NT2/D1 (cell line): ENCODE measurements around the gene FKBP15.

Experiments
- DNase-seq: peaks from one replicate; pipeline ENCODE4 v3.0.0-alpha.2; 2011; ENCODE audit warnings: low read depth, low spot score
- H3K27me3 ChIP-seq: 2 replicates; pipeline ENCODE4 v1.6.0; 2011; ENCODE audit warnings: mild to moderate bottlenecking; ENCODE audit not compliant: insufficient read length, insufficient read depth
- H3K36me3 ChIP-seq: 2 replicates; pipeline ENCODE4 v1.6.1; 2011; ENCODE audit warnings: mild to moderate bottlenecking, low read length, mixed read lengths; ENCODE audit not compliant: insufficient read depth, insufficient read length
- H3K4me1 ChIP-seq: 2 replicates; pipeline ENCODE4 v1.5.1; 2011; ENCODE audit not compliant: insufficient read depth, insufficient read length
- H3K4me3 ChIP-seq: 2 replicates; pipeline ENCODE4 v1.5.1; 2011; ENCODE audit warnings: low read depth; ENCODE audit not compliant: insufficient read length
- H3K9ac ChIP-seq: 2 replicates; pipeline ENCODE4 v1.6.0; 2011; ENCODE audit warnings: low read depth; ENCODE audit not compliant: insufficient read length
- H3K9me3 ChIP-seq: 2 replicates; pipeline ENCODE4 v1.5.1; 2011; ENCODE audit warnings: mild to moderate bottlenecking, low read length; ENCODE audit not compliant: insufficient read depth
- SUZ12 ChIP-seq: IDR thresholded peaks from 2 replicates; pipeline ENCODE4 v1.6.1; 2011; ENCODE audit not compliant: insufficient read length, insufficient read depth; ENCODE audit errors: extremely low read depth
- YY1 ChIP-seq: IDR thresholded peaks from 2 replicates; pipeline ENCODE4 v1.6.1; 2011; ENCODE audit not compliant: insufficient read length, insufficient read depth
- ZNF274 ChIP-seq: IDR thresholded peaks from 2 replicates; pipeline ENCODE4 v1.6.1; 2011; ENCODE audit warnings: mild to moderate bottlenecking, low read depth, low read length

FKBP15 gene

DNA sequence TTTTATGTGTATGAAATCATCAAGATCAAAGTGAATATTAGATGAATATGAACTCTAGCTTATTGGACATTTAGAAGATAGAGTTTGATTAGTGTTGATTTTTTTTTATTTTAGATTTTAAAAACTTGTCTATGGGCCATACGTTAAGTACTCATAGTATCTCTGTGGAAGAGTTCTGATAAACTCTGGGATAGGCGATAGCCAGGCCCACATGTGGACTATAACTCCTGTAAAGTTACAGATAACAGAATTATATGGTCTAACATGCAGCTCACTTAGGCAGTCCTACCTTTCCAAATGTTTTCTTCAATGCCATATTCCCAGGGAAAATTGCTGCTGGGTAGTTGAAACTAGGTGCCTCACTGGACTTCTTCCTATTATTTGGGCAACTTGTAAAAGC, 10.6 kb upstream of the FKBP15 start:
- Histone ChIP-seq H3K4me3 (no peak overlapping the region), H3K9ac (no peak overlapping the region), H3K9me3 (no peaks in the 10 kb centered on the region), H3K36me3 (peaks cover 3% of the 10 kb centered on the region), H3K27me3 (no peaks in the 10 kb centered on the region), H3K4me1 (no peaks in the 10 kb centered on the region)
- DNase-seq: no peak
- no peak for TF ChIP-seq ZNF274
- TF ChIP-seq YY1: no peak
- no peak for TF ChIP-seq SUZ12

GRCh38 chr9:113228130-113228665, 7.1 kb upstream of the FKBP15 start:
- no peaks in the 10 kb centered on the region for H3K9me3 ChIP-seq
- no peak for DNase-seq
- peaks cover 14% of the 10 kb centered on the region for H3K36me3 ChIP-seq
- no peak for TF ChIP-seq ZNF274
- no peak for TF ChIP-seq SUZ12
- TF ChIP-seq YY1: no peak
- no peak overlapping the region for H3K9ac ChIP-seq
- no peak overlapping the region for H3K4me3 ChIP-seq
- H3K4me1 ChIP-seq: no peaks in the 10 kb centered on the region
- H3K27me3 ChIP-seq: no peaks in the 10 kb centered on the region

DNA sequence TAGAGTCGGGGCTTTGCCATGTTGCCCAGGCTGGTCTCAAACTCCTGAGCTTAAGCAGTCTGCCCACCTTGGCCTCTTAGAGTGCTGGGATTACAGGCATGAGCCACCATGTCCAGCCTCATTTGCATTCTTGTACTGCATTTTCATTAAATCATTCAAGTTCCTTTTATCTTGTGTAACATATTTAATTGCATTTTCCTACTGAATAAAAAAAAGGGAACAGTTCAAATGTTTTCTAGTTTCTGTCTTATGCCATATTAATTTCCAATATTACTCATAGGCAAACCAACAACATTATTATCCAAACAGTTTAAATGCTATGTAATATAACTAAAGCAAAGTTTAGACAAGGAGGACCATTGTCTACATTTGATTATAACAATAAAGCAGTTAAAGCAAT, 6.4 kb upstream of the FKBP15 start:
- Histone ChIP-seq H3K36me3 (peaks cover 14% of the 10 kb centered on the region), H3K4me1 (no peaks in the 10 kb centered on the region), H3K4me3 (no peak overlapping the region), H3K9me3 (no peaks in the 10 kb centered on the region), H3K9ac (no peak overlapping the region), H3K27me3 (no peaks in the 10 kb centered on the region)
- DNase-seq: no peak
- TF ChIP-seq ZNF274: no peak
- TF ChIP-seq YY1: no peak
- no peak for TF ChIP-seq SUZ12

GRCh38 chr9:113223963-113224362, 2.9 kb upstream of the FKBP15 start:
- no peaks in the 10 kb centered on the region for H3K27me3 ChIP-seq
- DNase-seq: no peak
- H3K4me1 ChIP-seq: no peaks in the 10 kb centered on the region
- no peak overlapping the region for H3K4me3 ChIP-seq
- H3K9me3 ChIP-seq: no peaks in the 10 kb centered on the region
- H3K36me3 ChIP-seq: peaks cover 19% of the 10 kb centered on the region
- no peak overlapping the region for H3K9ac ChIP-seq
- TF ChIP-seq ZNF274 (no peak), YY1 (no peak), SUZ12 (no peak)

GRCh38 chr9:113222482-113222841, 1.4 kb upstream of the FKBP15 start:
- H3K36me3 ChIP-seq: peaks cover 22% of the 10 kb centered on the region
- no peaks in the 10 kb centered on the region for H3K27me3 ChIP-seq
- no peak for DNase-seq
- TF ChIP-seq YY1 (no peak), ZNF274 (no peak), SUZ12 (no peak)
- peak overlapping the region; percentile 85 for H3K4me3 ChIP-seq
- no peaks in the 10 kb centered on the region for H3K4me1 ChIP-seq
- peak overlapping the region; percentile 90 for H3K9ac ChIP-seq
- H3K9me3 ChIP-seq: no peaks in the 10 kb centered on the region

DNA sequence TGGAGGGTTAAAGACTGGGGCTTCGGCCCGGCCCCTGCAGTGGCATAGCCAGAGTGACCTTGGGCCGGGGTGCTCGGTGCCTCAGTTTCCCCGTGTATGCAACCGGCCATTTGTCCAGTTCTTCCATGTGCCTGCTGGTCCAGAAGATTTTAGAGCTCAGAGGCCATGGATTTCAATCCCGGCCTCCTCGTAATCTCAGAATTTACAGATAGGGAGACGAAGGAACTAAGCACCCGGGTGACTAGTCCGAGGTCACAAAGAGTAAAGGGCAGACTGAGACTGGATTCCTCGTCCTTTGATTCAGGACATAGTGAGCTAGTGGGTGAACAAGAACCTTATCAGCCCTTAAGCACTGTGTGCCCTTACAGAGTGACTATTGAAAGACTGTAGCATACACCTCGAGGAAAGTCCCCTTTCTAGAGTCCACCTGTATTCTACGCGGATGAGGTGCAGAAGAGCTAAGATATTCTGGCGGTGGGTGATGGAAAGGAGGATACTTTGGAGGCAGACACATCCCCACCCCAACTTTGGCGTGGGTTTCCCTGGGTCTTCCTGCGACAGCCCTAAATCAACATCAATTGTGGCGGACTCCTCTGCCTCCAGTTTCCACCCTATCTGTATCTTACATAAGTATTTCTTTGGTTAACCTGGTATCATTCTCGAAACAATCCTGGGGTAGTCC, 864 bp upstream of the FKBP15 start:
- Histone ChIP-seq H3K4me1 (no peaks in the 10 kb centered on the region), H3K36me3 (peaks cover 22% of the 10 kb centered on the region), H3K9ac (peak overlapping the region; percentile 90), H3K9me3 (no peaks in the 10 kb centered on the region), H3K27me3 (no peaks in the 10 kb centered on the region), H3K4me3 (peak overlapping the region; percentile 85)
- DNase-seq: no peak
- no peak for TF ChIP-seq ZNF274
- TF ChIP-seq YY1: no peak
- no peak for TF ChIP-seq SUZ12

GRCh38 chr9:113220467-113221002, 542 bp downstream of the FKBP15 start:
- H3K4me1 ChIP-seq: no peaks in the 10 kb centered on the region
- TF ChIP-seq SUZ12 (no peak), YY1 (no peak), ZNF274 (no peak)
- H3K4me3 ChIP-seq: peak overlapping the region; percentile 85
- H3K36me3 ChIP-seq: peaks cover 22% of the 10 kb centered on the region
- DNase-seq: no peak
- H3K27me3 ChIP-seq: no peaks in the 10 kb centered on the region
- no peaks in the 10 kb centered on the region for H3K9me3 ChIP-seq
- H3K9ac ChIP-seq: peak overlapping the region; percentile 93
